HG03565 (cell line): ENCODE measurements around the gene HOXD1.

Source experiments
- ATAC-seq: cut with Tn5 transposase; IDR thresholded peaks from one replicate; pipeline ENCODE4 v1.9.1; 2021; ENCODE audit warnings: mild to moderate bottlenecking, moderate library complexity; ENCODE audit not compliant: unreplicated experiment

The HOXD1 gene

GRCh38 chr2:176178757-176179295, 9.6 kb upstream of the HOXD1 start:
- ATAC-seq, result no peak

- no peak for ATAC-seq
These were observed 6.9 kb upstream of the HOXD1 start for GRCh38 chr2:176181551-176181950.

DNA sequence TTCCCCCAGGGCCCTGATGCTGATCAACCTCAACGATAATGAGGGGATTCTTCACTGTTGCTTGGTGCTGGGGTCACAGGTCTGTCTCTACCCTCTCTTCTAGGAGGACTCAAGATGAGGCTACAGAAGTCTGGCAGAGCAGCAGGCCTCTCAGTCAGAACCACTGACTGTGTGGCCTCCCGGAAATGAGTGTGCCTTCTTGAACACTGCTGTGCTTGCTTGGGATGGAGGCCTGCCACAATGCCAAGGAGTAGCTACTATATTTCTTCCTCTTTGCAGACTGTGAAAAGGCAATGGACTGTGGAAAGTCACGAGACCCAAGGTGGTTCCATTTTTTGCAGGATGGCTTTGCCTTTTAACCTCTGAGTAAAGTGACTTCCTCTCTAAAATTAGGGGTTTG, 5.8 kb upstream of the HOXD1 start:
- no peak for ATAC-seq

DNA sequence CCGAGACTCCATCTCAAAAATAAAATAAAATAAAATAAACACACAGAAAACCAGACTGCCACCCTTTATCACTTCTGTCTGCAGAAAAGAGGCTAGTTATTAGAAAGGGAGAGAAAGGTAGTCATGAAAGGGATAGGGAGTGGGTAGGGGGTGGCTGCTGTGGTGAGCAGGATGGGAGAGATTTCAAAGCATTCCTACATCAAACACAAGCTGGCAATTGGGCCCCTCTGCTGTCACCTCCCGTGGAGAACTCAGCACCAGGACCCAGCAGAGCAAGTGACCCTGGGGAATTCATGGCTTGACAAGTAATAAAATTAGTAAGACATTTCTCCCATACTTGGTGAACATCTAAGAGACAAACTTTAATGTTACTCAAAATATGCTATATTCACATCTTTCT, 3.7 kb upstream of the HOXD1 start:
- ATAC-seq, result no peak

GRCh38 chr2:176186024-176186423, 2.4 kb upstream of the HOXD1 start:
- no peak for ATAC-seq

- no peak for ATAC-seq
These were observed 1.1 kb upstream of the HOXD1 start for GRCh38 chr2:176187200-176187898.

- ATAC-seq, result no peak
These were observed 559 bp downstream of the HOXD1 start for GRCh38 chr2:176188774-176189680.

GRCh38 chr2:176189681-176190641, 1.5 kb downstream of the HOXD1 start:
- no peak for ATAC-seq

DNA sequence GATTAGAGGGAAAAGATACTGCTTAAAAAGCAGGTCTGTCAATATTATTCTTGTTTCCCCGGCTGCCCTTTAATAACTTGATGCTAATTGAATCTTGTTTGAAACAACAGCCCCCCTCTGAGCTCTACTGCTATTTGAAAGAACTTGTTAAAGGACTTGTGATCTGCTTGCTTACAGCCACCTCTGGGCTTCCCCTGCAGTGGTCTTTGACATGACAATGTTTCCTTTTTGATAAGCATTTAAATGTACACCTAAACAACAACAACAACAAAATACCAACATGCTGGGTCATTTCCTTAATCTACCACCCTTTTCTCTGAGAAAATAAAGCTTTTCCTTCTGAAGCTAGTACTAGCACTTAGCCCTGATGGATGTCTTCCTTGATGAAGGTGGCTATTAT, 3.9 kb downstream of the HOXD1 start:
- ATAC-seq, result no peak

DNA sequence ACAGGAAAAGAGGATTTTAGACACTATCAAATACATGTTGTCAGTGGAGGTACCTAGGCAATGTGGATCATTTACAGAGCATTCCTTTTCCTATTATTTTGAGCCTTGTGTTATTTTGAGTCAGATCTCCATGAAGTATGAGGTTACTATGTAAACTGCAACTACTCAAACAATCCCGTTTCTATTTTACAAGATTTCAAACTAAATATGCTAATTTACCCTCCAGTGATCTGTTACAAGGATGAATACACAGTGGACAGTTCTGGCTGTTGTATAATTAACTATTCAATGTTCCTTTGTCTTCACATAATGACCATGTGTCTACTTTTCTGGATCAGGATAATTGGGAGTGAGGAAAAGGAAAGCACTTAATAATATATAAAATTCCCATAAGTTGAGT, 4.6 kb downstream of the HOXD1 start:
- ATAC-seq, result no peak

- ATAC-seq, result no peak
These were observed 11.4 kb downstream of the HOXD1 start for GRCh38 chr2:176199902-176200301.

DNA sequence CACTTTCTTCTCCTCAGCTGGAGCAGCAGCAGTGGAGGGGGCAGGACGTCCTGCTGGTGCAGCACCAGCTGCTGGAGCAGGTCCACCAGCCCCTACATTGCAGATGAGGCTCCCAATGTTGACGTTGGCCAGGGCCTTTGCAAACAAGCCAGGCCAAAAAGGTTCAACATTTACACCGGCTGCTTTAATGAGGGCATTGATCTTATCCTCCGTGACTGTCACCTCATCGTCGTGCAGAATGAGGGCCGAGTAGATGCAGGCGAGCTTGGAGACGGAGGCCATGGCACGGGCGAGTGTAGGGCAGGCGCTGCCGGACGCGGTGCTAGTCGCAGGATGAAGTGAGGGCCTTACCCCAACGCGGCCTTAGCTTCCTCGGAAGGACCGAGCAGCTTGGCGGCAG, 12.5 kb downstream of the HOXD1 start:
- ATAC-seq, result no peak

- ATAC-seq, result no peak
These were observed 14.0 kb downstream of the HOXD1 start for GRCh38 chr2:176202491-176202890.

- no peak for ATAC-seq
These were observed 16.7 kb downstream of the HOXD1 start for GRCh38 chr2:176205126-176205525.

DNA sequence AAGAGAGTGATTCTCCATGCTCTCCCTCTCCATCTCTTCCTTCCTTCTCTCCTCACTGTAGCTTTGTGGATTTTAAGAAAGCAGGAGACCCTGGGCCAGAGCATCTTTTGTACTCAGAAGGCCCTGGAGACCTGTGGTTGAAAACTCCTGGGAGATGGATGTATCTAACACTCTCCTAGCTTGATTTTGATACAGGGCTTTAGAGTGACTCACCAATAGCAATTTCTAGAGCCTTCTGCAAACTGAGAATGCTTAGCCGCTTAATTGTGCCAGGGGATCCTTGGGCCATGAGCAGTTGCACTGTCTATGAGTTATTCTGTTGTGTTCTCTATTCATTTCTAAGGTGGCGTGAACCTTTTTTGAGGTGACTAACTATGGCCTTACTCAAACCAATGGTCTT, 17.7 kb downstream of the HOXD1 start:
- no peak for ATAC-seq

DNA sequence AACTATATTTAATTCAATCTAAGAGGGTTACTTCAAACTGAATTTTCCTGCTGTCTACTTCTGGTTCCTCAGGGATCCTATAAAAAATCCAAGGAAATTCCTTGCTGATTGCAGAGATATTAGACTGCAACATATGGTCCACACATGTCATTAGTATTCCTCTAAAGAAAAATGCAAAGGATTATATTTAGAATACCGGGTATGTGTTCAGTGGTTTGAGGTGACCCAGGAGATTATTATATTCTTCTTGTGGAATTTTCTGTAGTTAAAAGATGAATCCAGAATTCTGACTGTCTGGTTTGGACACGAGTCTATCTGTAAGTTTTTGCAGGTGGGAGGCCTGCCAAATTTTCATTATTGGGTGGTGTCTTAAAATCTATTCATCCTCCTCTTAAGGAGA, 18.2 kb downstream of the HOXD1 start:
- no peak for ATAC-seq

DNA sequence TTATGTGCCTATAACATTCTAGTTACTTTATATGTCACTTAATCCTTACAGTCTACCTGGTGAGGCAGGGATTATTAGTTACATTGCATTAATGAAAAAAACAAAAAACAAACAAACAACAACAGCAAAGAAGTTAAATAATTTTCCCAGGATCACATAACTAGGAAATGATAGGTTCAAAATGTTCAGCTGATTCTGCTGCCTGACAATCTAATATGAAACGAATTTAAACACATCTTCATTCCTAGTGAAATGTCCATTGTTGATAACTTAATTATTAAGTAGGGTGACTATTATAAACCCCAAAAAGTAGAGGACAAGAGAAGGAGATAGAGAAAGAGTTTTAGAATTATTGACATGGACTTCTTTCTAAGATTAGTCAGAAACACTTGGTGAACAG, 22.6 kb downstream of the HOXD1 start:
- ATAC-seq, result no peak

GRCh38 chr2:176212276-176212675, 23.8 kb downstream of the HOXD1 start:
- ATAC-seq, result no peak

DNA sequence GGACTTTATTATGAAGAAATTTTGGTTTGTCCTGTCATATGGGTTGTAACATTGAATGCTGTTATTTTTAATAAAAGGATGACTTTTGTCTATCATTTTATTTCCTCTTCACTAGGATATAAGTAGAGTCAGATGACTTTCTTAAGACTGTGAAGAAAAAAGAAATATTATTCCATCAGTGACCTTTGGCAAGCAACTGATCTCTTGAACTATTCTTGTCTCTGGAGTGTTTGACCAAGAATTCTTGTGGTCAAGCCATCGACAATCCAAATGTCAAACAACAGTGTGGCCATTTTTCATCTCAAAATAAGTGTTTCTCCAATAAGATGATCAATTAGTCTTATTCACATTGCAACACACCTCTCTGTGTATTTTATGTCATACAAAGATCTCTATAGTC, 24.9 kb downstream of the HOXD1 start:
- ATAC-seq, result no peak

GRCh38 chr2:176227874-176228273, 39.4 kb downstream of the HOXD1 start:
- no peak for ATAC-seq

DNA sequence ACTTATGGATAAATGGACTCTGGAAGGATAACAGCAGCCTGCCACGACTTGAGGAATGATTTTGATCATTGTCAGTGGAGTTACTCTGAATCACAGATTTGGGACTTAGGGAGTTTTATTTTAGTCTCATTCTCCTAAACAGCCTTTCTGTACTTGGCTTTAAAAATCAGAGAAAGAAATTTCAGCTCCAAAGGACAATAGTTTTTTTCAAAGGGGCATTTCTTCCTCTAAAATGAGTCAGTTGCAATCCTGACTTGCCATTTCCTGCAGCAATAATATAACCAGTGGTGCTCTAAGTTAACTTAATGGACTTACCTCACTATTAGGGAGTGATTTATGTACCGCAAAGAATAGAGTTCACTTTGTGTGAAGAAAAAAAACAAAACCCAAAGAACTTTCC, 45.7 kb downstream of the HOXD1 start:
- ATAC-seq, result no peak
